Body of pancreas (tissue), 4 donors: ENCODE results near the gene ZNF410. TPM values are rescaled to one million over a fixed set of nuclear protein-coding genes. Genes with fewer than 3 reads are reported as not detected.

ENCODE experiments used
- ATAC-seq: fragments of 150-250 bp; one replicate; pipeline ENCODE4 v1.9.1; 2016
- DNase-seq, 4 donors: peaks; one replicate each; pipeline ENCODE4 v3.0.0-alpha.2; 2019
- H3K27ac ChIP-seq, 4 donors: fragments of 200-600 bp; sonication (generic); 1 replicate in 3 of 4; 2 replicates in 1 of 4; pipeline versions ENCODE4 v1.5.1 to v1.6.1; 2016 to 2019; ENCODE audit warnings: mild to moderate bottlenecking in 1 of 4, mixed read lengths in 1 of 4, moderate library complexity in 1 of 4
- H3K27me3 ChIP-seq, 2 donors: fragments of 200-600 bp; sonication (generic); one replicate each; pipeline ENCODE4 v1.6.0; 2016; ENCODE audit warnings: mild to moderate bottlenecking in 1 of 2
- H3K36me3 ChIP-seq, 2 donors: fragments of 200-600 bp; sonication (generic); replicated peaks in 1 of 2; 2 replicates each; pipeline ENCODE4 v1.5.1; 2016; ENCODE audit warnings: low read depth in 2 of 2; ENCODE audit not compliant: insufficient read depth in 1 of 2
- H3K4me1 ChIP-seq: fragments of 200-600 bp; sonication (generic); one replicate; pipeline ENCODE4 v1.6.0; 2016
- H3K4me3 ChIP-seq, 2 donors: fragments of 200-600 bp; sonication (generic); 1 replicate in 1 of 2; 2 replicates in 1 of 2; pipeline ENCODE4 v1.5.1; 2016 to 2019
- H3K9me3 ChIP-seq, 3 donors: fragments of 200-600 bp; sonication (generic); 1 replicate in 2 of 3; 2 replicates in 1 of 3; pipeline ENCODE4 v1.5.1; 2016
- POLR2A ChIP-seq, 3 donors: fragments of 450-650 bp; IDR thresholded peaks; one replicate each; pipeline ENCODE4 v1.6.1; 2016; ENCODE audit warnings: antibody characterized with exemption in 3 of 3, mild to moderate bottlenecking in 2 of 3
- WGBS, 2 donors: methylation state at CpG; one replicate each; pipeline ENCODE4 v1.1.5; 2017; 5-methylcytosine and 5-hydroxymethylcytosine counted together
- intact Hi-C: fragments of 100-400 bp; cut with DNase I; formaldehyde crosslinking; loops from one replicate; pipeline ENCODE4 v1.15.1; 2023
- total RNA-seq, 2 donors: library from RNA; depleted of rRNA; stranded (reverse); fragments of >200 nt; gene quantifications; one replicate each; pipeline ENCODE4 v1.1.0, GENCODE V29; 2016
- TF ChIP-seq, protein P1 (sequence below), 7 experiments: fragments of 450-650 bp in 4 of 7; fragments of 200-600 bp in 3 of 7; sonication (generic) in 3 of 7; IDR thresholded peaks; one replicate each; pipeline ENCODE4 v1.5.1; 2016 to 2019; ENCODE audit warnings: antibody characterized with exemption in 7 of 7

Gene ZNF410
- total RNA-seq, 2 donors from 2014 or later = 18.8 to 25.9 TPM

DNA sequence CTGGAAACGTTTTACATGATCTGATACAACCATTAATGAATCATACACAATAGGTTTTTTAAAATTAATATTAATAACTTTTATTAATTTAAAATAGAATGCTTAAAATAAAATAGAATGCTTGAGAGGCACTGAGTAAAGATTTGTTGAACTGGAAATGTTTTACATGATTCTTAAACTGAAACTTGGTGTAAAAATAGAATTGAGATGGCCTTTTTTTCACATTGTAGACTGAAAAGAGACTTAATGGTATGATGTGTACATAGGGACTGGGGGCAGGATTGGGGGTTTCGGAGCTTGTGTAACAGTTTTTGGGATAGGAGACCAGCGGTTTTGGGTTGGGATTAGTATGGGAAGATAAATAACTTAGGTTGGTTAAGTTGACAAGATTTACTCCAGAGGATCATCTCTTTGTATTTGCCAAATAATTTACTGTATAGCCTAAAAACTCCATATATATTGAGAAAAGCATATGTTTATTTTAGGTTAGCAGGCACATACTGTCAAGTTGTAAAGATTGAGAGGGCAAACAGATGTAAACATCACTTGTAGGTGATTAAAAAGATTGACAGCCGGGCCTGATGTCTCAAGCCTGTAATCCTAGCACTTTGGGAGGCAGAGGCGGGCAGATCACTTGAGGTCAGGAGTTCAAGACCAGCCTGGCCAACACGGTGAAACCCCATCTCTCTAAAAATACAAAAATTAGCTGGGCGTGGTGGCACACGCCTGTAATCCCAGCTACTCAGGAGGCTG, 2.0 kb upstream of the ZNF410 start:
- peaks cover 27% of the 10 kb centered on the region for H3K4me1 ChIP-seq
- TF ChIP-seq, protein P1, sequence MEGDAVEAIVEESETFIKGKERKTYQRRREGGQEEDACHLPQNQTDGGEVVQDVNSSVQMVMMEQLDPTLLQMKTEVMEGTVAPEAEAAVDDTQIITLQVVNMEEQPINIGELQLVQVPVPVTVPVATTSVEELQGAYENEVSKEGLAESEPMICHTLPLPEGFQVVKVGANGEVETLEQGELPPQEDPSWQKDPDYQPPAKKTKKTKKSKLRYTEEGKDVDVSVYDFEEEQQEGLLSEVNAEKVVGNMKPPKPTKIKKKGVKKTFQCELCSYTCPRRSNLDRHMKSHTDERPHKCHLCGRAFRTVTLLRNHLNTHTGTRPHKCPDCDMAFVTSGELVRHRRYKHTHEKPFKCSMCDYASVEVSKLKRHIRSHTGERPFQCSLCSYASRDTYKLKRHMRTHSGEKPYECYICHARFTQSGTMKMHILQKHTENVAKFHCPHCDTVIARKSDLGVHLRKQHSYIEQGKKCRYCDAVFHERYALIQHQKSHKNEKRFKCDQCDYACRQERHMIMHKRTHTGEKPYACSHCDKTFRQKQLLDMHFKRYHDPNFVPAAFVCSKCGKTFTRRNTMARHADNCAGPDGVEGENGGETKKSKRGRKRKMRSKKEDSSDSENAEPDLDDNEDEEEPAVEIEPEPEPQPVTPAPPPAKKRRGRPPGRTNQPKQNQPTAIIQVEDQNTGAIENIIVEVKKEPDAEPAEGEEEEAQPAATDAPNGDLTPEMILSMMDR (IDR thresholded peaks at IDR 0.05) = no peak
- no peak for TF ChIP-seq POLR2A (IDR thresholded peaks at IDR 0.05)
- no peak overlapping the region for H3K27ac ChIP-seq
- H3K9me3 ChIP-seq = no peaks in the 10 kb centered on the region
- H3K4me3 ChIP-seq = no peak overlapping the region
- intact Hi-C loops = no loop called here
- H3K36me3 ChIP-seq = no peaks in the 10 kb centered on the region
- WGBS, 2 donors = 81 to 82% methylated on average over 8 of the region's 8 CpGs
- ATAC-seq (no peak), DNase-seq (no peak)
- H3K27me3 ChIP-seq = no peaks in the 10 kb centered on the region

DNA sequence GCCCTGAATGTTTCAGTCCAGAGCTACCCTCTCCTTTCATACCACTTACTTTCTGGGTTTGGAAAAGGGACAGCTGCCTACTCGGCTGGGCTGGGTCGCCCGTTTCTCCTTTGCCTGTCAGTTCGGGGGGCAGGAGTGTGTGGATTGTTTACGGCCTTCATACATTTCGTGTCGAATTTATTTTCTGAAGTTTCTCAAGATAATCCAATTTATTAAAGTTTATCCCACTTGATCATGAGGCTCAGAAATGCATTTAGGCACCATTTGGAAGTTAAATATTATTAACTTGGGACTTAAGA, 608 bp downstream of the ZNF410 start:
- no peaks in the 10 kb centered on the region for H3K36me3 ChIP-seq
- no peak for TF ChIP-seq POLR2A (IDR thresholded peaks at IDR 0.05)
- TF ChIP-seq, protein P1 (IDR thresholded peaks at IDR 0.05) = no peak
- DNase-seq (no peak), ATAC-seq (no peak)
- no peaks in the 10 kb centered on the region for H3K9me3 ChIP-seq
- WGBS, 2 donors = 1 to 2% methylated on average over 7 of the region's 7 CpGs
- intact Hi-C loops = no loop called here
- peak overlapping the region; percentile 74 to 93 (median 84) for H3K27ac ChIP-seq
- H3K27me3 ChIP-seq = no peaks in the 10 kb centered on the region
- peak overlapping the region; percentile 71 to 89 for H3K4me3 ChIP-seq
- peaks cover 27% of the 10 kb centered on the region for H3K4me1 ChIP-seq

DNA sequence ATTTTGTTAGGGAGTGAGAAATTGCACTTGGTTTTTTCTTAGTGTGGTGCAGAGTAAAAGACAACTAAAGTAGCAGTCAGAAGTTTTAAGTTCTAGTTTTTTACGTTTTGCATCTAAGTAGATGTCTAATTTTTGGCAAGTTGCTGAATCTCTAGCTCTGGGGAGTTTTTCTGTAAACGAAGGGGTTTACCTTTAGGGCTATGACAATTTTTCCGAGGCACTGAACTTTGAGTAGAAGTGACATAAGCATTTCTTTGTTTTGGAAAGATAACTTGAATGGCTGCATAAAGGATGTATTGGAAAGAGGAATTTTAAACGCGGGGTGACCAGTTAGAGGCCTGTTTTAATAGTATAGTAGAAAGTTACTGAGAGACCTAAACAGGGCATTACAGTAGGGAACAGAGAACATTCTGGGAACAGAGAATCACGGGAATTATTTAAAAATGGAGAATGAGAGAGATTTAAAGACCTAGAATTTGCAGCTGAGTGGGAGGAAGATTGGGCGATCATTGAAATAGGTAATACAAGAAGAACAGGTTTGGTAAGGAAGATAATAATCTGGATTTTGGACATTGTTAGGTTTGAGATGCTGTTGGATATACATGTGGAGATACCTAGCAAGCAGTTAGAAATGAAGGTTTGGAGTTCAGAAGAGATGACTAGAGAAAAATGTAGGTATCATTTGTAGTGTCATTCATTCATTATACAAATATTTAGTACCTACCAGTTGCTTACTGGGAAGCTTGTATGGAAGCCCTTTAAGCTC, 1.2 kb downstream of the ZNF410 start:
- no peak for DNase-seq
- H3K9me3 ChIP-seq = no peaks in the 10 kb centered on the region
- peaks cover 27% of the 10 kb centered on the region for H3K4me1 ChIP-seq
- intact Hi-C loops = no loop called here
- H3K27ac ChIP-seq = peak overlapping the region in 3 of 4 donors; percentile 74 to 93 (median 89)
- peak overlapping the region in 1 of 2 donors; percentile 89 for H3K4me3 ChIP-seq
- H3K27me3 ChIP-seq = no peaks in the 10 kb centered on the region
- no peak for ATAC-seq
- TF ChIP-seq, protein P1 (IDR thresholded peaks at IDR 0.05) = no peak
- no peak for TF ChIP-seq POLR2A (IDR thresholded peaks at IDR 0.05)
- 9% methylated on average over 7 of the region's 7 CpGs for WGBS, 2 donors
- no peaks in the 10 kb centered on the region for H3K36me3 ChIP-seq

DNA sequence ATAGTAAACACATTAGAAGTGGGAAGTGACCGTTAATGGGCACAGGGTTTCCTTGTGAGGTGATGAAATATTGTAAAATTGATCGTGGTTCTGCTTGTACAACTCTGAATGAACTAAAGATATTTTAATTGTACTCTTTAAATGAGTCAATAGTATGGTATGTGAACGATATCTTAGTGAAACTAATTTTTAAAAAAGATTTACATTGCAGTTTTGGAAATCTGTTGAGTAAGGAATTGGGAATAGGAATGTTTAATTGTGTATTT, 1.7 kb downstream of the ZNF410 start:
- no peak overlapping the region for H3K27ac ChIP-seq
- no peak for ATAC-seq
- intact Hi-C loops = no loop called here
- no peaks in the 10 kb centered on the region for H3K9me3 ChIP-seq
- TF ChIP-seq, protein P1 (IDR thresholded peaks at IDR 0.05) = no peak
- TF ChIP-seq POLR2A (IDR thresholded peaks at IDR 0.05) = no peak
- 25 to 26% methylated on average over 3 of the region's 3 CpGs for WGBS, 2 donors
- DNase-seq = no peak
- peaks cover 0 to 3% of the 10 kb centered on the region in 2 donors for H3K36me3 ChIP-seq
- H3K4me1 ChIP-seq = peaks cover 27% of the 10 kb centered on the region
- no peaks in the 10 kb centered on the region for H3K27me3 ChIP-seq
- H3K4me3 ChIP-seq = no peak overlapping the region
